GM12873 (cell line): Measurements from ENCODE around the gene FADS6.
A peak's percentile ranks its signal among the peaks of the same experiment; 100 is the strongest.

ENCODE experiments used
- CTCF ChIP-seq: IDR thresholded peaks from 2 replicates; pipeline ENCODE4 v1.5.1; 2012; ENCODE audit warnings: low read depth, mild to moderate bottlenecking, moderate library complexity, low read length, control low read depth; ENCODE audit not compliant: insufficient read depth; ENCODE audit errors: missing control alignments

FADS6 gene

GRCh38 chr17:74866198-74866835 lies 27.1 kb downstream of the FADS6 start:
- TF ChIP-seq CTCF: no peak

- no peak for TF ChIP-seq CTCF
Observed at GRCh38 chr17:74865504-74866197, 27.8 kb downstream of the FADS6 start.

GRCh38 chr17:74864866-74865395 lies 28.5 kb downstream of the FADS6 start:
- TF ChIP-seq CTCF: peak; percentile 97

- TF ChIP-seq CTCF: no peak
Observed at GRCh38 chr17:74864297-74864865, 29.1 kb downstream of the FADS6 start.

GRCh38 chr17:74863420-74864296 lies 29.8 kb downstream of the FADS6 start:
- TF ChIP-seq CTCF: peak; percentile 5

- TF ChIP-seq CTCF: no peak
Observed at GRCh38 chr17:74862919-74863318, 30.5 kb downstream of the FADS6 start.
